Right lobe of liver (tissue), 4 donors: ENCODE data around the gene NME8.

Source experiments
- POLR2A ChIP-seq: fragments of 450-650 bp; IDR thresholded peaks from one replicate; pipeline ENCODE4 v1.6.1; 2017; ENCODE audit warnings: antibody characterized with exemption, mild to moderate bottlenecking
- TF ChIP-seq, protein P1 (sequence below), 4 donors: fragments of 200-600 bp in 3 of 4; fragments of 450-650 bp in 1 of 4; IDR thresholded peaks; one replicate each; pipeline versions ENCODE4 v1.5.1 to v1.8.0; 2016 to 2022; ENCODE audit warnings: antibody characterized with exemption in 4 of 4, mild to moderate bottlenecking in 2 of 4
- donor health status: DM: no; HTN: no; CAD: no.
- donor health status: DM: no; HTN: no; CAD: no.
- donor health status: DM: no; HTN: yes; CAD: no.

DNA sequence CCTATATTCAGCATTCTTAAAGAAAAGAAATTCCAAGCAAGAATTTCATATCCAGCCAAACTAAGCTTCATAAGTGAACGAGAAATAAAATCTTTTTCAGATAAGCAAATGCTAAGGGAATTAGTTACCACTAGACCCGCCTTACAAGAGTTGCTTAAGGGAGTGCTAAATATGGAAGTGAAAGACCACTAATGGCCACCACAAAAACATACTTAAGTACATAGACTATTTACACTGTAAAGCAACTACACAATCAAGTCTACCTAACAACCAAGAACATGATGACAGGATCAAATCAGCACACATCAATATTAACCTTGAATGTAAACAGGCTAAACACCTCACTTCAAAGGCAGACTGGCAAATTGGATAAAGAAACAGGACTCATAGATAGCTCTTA, 42.2 kb upstream of the NME8 start:
- TF ChIP-seq, protein P1, sequence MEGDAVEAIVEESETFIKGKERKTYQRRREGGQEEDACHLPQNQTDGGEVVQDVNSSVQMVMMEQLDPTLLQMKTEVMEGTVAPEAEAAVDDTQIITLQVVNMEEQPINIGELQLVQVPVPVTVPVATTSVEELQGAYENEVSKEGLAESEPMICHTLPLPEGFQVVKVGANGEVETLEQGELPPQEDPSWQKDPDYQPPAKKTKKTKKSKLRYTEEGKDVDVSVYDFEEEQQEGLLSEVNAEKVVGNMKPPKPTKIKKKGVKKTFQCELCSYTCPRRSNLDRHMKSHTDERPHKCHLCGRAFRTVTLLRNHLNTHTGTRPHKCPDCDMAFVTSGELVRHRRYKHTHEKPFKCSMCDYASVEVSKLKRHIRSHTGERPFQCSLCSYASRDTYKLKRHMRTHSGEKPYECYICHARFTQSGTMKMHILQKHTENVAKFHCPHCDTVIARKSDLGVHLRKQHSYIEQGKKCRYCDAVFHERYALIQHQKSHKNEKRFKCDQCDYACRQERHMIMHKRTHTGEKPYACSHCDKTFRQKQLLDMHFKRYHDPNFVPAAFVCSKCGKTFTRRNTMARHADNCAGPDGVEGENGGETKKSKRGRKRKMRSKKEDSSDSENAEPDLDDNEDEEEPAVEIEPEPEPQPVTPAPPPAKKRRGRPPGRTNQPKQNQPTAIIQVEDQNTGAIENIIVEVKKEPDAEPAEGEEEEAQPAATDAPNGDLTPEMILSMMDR (IDR thresholded peaks at IDR 0.05), result no peak
- TF ChIP-seq POLR2A, result no peak
